Suprapubic skin (tissue), 4 donors: ENCODE measurements around the gene ZDHHC22. TPM values are rescaled to one million over a fixed set of nuclear protein-coding genes. Genes with fewer than 3 reads are reported as not detected.
A peak's percentile ranks its signal among the peaks of the same experiment; 100 is the strongest.

Source experiments
- DNase-seq, 2 donors: peaks; one replicate each; pipeline ENCODE4 v3.0.0-alpha.2; 2019; ENCODE audit warnings: low spot score in 2 of 2
- H3K27ac ChIP-seq: fragments of 200-600 bp; sonication (generic); one replicate; pipeline ENCODE4 v1.5.1; 2019
- H3K27me3 ChIP-seq: fragments of 200-600 bp; sonication (generic); one replicate; pipeline ENCODE4 v1.5.1; 2019
- H3K36me3 ChIP-seq: fragments of 200-600 bp; sonication (generic); one replicate; pipeline ENCODE4 v1.5.1; 2019
- H3K4me1 ChIP-seq: fragments of 200-600 bp; sonication (generic); one replicate; pipeline ENCODE4 v1.5.1; 2019
- H3K4me3 ChIP-seq: fragments of 200-600 bp; sonication (generic); one replicate; pipeline ENCODE4 v1.5.1; 2019; ENCODE audit warnings: mild to moderate bottlenecking
- H3K9me3 ChIP-seq: fragments of 200-600 bp; sonication (generic); one replicate; pipeline ENCODE4 v1.5.1; 2019
- EP300 ChIP-seq: sonication (generic); formaldehyde crosslinking; IDR thresholded peaks from one replicate; pipeline ENCODE4 v1.6.1; 2017; ENCODE audit warnings: antibody characterized with exemption
- POLR2A ChIP-seq, 2 donors: fragments of 450-650 bp; IDR thresholded peaks; one replicate each; pipeline ENCODE4 v1.6.1; 2017; ENCODE audit warnings: antibody characterized with exemption in 2 of 2, mild to moderate bottlenecking in 2 of 2, moderate library complexity in 2 of 2
- POLR2AphosphoS5 ChIP-seq, 3 donors: sonication (generic); formaldehyde crosslinking; IDR thresholded peaks; one replicate each; pipeline ENCODE4 v1.6.1; 2017; ENCODE audit warnings: antibody characterized with exemption in 3 of 3
- WGBS: methylation state at CpG from one replicate; pipeline ENCODE4 v1.1.5; 2018; 5-methylcytosine and 5-hydroxymethylcytosine counted together
- total RNA-seq, 4 donors: library from RNA; depleted of rRNA; stranded (reverse); fragments of >200 nt; gene quantifications; one replicate each; pipeline ENCODE4 v1.1.0, GENCODE V29; 2016
- TF ChIP-seq, protein P1 (sequence below), 2 donors: fragments of 200-600 bp in 1 of 2; fragments of 450-650 bp in 1 of 2; sonication (generic) in 1 of 2; IDR thresholded peaks; one replicate each; pipeline ENCODE4 v1.5.1; 2016 to 2019; ENCODE audit warnings: antibody characterized with exemption in 2 of 2, mild to moderate bottlenecking in 1 of 2, moderate library complexity in 1 of 2

The ZDHHC22 gene
- total RNA-seq, 4 donors from 2014 or later: not detected

DNA sequence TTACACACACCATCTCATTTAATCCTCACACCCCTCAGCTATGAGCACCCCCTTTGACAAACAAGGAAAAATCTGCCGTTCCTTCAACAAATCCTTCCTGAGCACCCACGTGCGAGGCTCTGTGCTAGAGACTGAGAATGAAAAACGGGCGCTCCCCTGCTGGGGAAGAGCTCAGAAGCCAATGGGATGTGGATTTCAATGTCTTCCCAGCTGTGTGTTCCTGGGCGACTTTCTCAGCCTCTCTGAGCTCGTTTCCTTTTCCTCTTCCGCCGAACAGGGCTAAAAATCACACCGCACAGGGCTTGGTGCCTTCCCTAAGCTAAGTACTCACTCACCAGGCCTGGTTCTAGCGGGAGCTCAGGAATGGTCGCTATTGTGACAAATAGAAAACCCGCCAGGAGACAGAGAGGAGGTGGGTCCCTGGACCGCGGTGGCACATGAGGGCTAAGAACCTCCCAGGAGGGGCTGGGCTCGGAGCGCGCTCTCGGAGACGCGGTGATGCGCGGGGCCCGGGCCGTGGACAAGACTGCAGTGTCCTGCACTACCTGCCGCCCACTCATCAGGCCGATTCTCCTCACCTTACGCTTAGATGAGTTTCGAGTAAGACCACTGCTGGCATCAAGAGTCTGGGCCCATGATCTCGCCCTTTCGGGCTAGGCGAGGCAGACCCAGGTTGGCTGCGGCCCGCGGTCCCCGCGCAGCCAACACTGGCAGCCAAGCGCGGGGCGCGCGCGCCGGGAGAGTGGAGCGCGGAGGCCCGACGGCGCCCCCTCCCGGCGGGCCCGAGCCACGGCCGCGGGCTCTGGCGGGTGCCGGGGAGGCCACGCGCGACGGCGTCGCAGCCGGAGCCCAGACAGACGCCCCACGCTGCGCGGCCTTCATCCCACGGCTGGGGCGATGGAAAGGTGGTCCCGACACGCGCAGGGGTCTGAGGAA lies 17.0 kb downstream of the ZDHHC22 start:
- TF ChIP-seq, protein P1, sequence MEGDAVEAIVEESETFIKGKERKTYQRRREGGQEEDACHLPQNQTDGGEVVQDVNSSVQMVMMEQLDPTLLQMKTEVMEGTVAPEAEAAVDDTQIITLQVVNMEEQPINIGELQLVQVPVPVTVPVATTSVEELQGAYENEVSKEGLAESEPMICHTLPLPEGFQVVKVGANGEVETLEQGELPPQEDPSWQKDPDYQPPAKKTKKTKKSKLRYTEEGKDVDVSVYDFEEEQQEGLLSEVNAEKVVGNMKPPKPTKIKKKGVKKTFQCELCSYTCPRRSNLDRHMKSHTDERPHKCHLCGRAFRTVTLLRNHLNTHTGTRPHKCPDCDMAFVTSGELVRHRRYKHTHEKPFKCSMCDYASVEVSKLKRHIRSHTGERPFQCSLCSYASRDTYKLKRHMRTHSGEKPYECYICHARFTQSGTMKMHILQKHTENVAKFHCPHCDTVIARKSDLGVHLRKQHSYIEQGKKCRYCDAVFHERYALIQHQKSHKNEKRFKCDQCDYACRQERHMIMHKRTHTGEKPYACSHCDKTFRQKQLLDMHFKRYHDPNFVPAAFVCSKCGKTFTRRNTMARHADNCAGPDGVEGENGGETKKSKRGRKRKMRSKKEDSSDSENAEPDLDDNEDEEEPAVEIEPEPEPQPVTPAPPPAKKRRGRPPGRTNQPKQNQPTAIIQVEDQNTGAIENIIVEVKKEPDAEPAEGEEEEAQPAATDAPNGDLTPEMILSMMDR (IDR thresholded peaks at IDR 0.05): peak; percentile 57 to 82
- TF ChIP-seq POLR2A (IDR thresholded peaks at IDR 0.05): no peak
- H3K9me3 ChIP-seq: no peaks in the 10 kb centered on the region
- WGBS: 31% methylated on average over 12 of the region's 73 CpGs
- peaks cover 6% of the 10 kb centered on the region for H3K36me3 ChIP-seq
- H3K27me3 ChIP-seq: peaks cover 10% of the 10 kb centered on the region
- peak overlapping the region; percentile 53 for H3K27ac ChIP-seq
- H3K4me1 ChIP-seq: peaks cover 50% of the 10 kb centered on the region
- peak in 1 of 2 donors; percentile 64 for DNase-seq
- H3K4me3 ChIP-seq: peak overlapping the region; percentile 48

- DNase-seq: peak; percentile 79 to 88
- peak overlapping the region; percentile 75 for H3K27ac ChIP-seq
Measured at GRCh38 chr14:77123381-77124325, 17.9 kb downstream of the ZDHHC22 start.

DNA sequence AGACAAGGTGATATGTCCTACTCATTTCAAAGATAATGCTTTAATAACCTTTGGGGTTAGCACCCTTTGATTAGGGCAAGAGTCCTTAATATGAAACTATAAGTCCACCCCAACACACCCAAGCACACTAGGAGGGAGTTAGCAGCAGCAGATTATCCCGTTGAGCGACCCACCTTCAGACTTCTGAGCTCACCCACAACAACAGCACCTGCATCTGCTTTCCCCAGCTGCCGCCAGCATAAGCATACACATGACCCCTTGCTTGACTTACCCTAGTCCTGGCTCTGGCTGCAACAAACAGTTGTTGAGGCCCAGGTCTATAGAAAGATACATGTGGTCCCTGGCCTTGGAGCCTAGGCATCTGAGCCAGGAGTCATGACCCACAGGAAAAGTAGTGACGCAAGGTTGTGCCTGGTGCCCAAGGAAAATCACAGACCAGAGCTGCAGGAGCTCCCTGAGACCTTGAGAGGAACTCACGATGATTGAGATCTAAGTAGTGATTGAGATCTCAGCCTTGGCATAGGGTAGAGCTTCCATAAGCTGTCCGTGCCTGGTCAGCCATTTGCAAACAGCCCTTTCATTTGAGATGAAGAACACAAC lies 19.0 kb downstream of the ZDHHC22 start:
- H3K9me3 ChIP-seq: no peaks in the 10 kb centered on the region
- no peak for DNase-seq
- H3K4me1 ChIP-seq: peaks cover 50% of the 10 kb centered on the region
- peaks cover 20% of the 10 kb centered on the region for H3K36me3 ChIP-seq
- 79% methylated on average over 6 of the region's 6 CpGs for WGBS
- H3K27ac ChIP-seq: peak overlapping the region; percentile 75
- TF ChIP-seq, protein P1 (IDR thresholded peaks at IDR 0.05): no peak
- TF ChIP-seq EP300 (no peak), POLR2AphosphoS5 (IDR thresholded peaks at IDR 0.05) (no peak), POLR2A (IDR thresholded peaks at IDR 0.05) (no peak)
- no peak overlapping the region for H3K4me3 ChIP-seq
- peaks cover 10% of the 10 kb centered on the region for H3K27me3 ChIP-seq

More at GRCh38 chr14:77123381-77124325, 17.9 kb downstream of the ZDHHC22 start:
- peaks cover 10% of the 10 kb centered on the region for H3K27me3 ChIP-seq
- no peaks in the 10 kb centered on the region for H3K9me3 ChIP-seq
- H3K36me3 ChIP-seq: peaks cover 12% of the 10 kb centered on the region
- TF ChIP-seq POLR2A (IDR thresholded peaks at IDR 0.05) (no peak), EP300 (no peak), POLR2AphosphoS5 (IDR thresholded peaks at IDR 0.05) (no peak)
- TF ChIP-seq, protein P1 (IDR thresholded peaks at IDR 0.05): no peak
- peak overlapping the region; percentile 48 for H3K4me3 ChIP-seq
- peaks cover 50% of the 10 kb centered on the region for H3K4me1 ChIP-seq
- 61% methylated on average over 9 of the region's 9 CpGs for WGBS

- H3K36me3 ChIP-seq: peaks cover 25% of the 10 kb centered on the region
- H3K27me3 ChIP-seq: peaks cover 10% of the 10 kb centered on the region
- H3K27ac ChIP-seq: peak overlapping the region; percentile 75
- WGBS: 45% methylated on average over 9 of the region's 9 CpGs
- TF ChIP-seq, protein P1 (IDR thresholded peaks at IDR 0.05): no peak
- TF ChIP-seq EP300 (no peak), POLR2AphosphoS5 (IDR thresholded peaks at IDR 0.05) (no peak)
- H3K9me3 ChIP-seq: no peaks in the 10 kb centered on the region
- H3K4me3 ChIP-seq: no peak overlapping the region
- peaks cover 50% of the 10 kb centered on the region for H3K4me1 ChIP-seq
- no peak for DNase-seq
Measured at GRCh38 chr14:77120771-77121743, 20.5 kb downstream of the ZDHHC22 start.
